ENCODE measurements around the gene MSI2.

The MSI2 gene

GRCh38 chr17:57395721-57396321 is 139.5 kb downstream of the MSI2 start:
- no peak for DNase-seq (ENCODE audit: low read depth)

- no peak for DNase-seq (ENCODE audit: low read depth)
These were observed 140.2 kb downstream of the MSI2 start for GRCh38 chr17:57396511-57396921.

GRCh38 chr17:57397402-57397801 is 141.1 kb downstream of the MSI2 start:
- DNase-seq (ENCODE audit: low read depth), result no peak

GRCh38 chr17:57399690-57400089 is 143.4 kb downstream of the MSI2 start:
- no peak for DNase-seq (ENCODE audit: low read depth)

- no peak for DNase-seq (ENCODE audit: low read depth)
These were observed 144.3 kb downstream of the MSI2 start for GRCh38 chr17:57400648-57401047.

- DNase-seq (ENCODE audit: low read depth), result no peak
These were observed 145.5 kb downstream of the MSI2 start for GRCh38 chr17:57401556-57402488.

GRCh38 chr17:57402681-57403180 is 146.4 kb downstream of the MSI2 start:
- DNase-seq (ENCODE audit: low read depth), result no peak

GRCh38 chr17:57403236-57403635 is 146.9 kb downstream of the MSI2 start:
- DNase-seq (ENCODE audit: low read depth), result no peak

GRCh38 chr17:57404073-57404472 is 147.8 kb downstream of the MSI2 start:
- DNase-seq (ENCODE audit: low read depth), result no peak

- DNase-seq (ENCODE audit: low read depth), result no peak
These were observed 148.6 kb downstream of the MSI2 start for GRCh38 chr17:57404795-57405490.

GRCh38 chr17:57405491-57406072 is 149.3 kb downstream of the MSI2 start:
- no peak for DNase-seq (ENCODE audit: low read depth)

GRCh38 chr17:57406131-57406980 is 150.0 kb downstream of the MSI2 start:
- DNase-seq (ENCODE audit: low read depth), result no peak

GRCh38 chr17:57406981-57407286 is 150.6 kb downstream of the MSI2 start:
- no peak for DNase-seq (ENCODE audit: low read depth)

GRCh38 chr17:57407287-57408070 is 151.2 kb downstream of the MSI2 start:
- no peak for DNase-seq (ENCODE audit: low read depth)

GRCh38 chr17:57408071-57408811 is 151.9 kb downstream of the MSI2 start:
- DNase-seq (ENCODE audit: low read depth), result no peak

GRCh38 chr17:57410169-57410568 is 153.8 kb downstream of the MSI2 start:
- DNase-seq (ENCODE audit: low read depth), result no peak

GRCh38 chr17:57412520-57413096 is 156.3 kb downstream of the MSI2 start:
- DNase-seq (ENCODE audit: low read depth), result no peak

- DNase-seq (ENCODE audit: low read depth), result no peak
These were observed 157.7 kb downstream of the MSI2 start for GRCh38 chr17:57413848-57414651.

GRCh38 chr17:57415751-57416207 is 159.5 kb downstream of the MSI2 start:
- DNase-seq (ENCODE audit: low read depth), result no peak

Measured in stimulated activated CD4-positive, alpha-beta T cell treated with anti-CD3 and anti-CD28 coated beads, Interleukin-2, amount 100 ng/mL, for 4 hours (primary cell).